Erythroblast (primary cell): ENCODE results near the gene HDAC10.

Experiments used
- GATA1 ChIP-seq: IDR thresholded peaks from 2 replicates; pipeline ENCODE4 v1.6.1; 2011; ENCODE audit warnings: low read depth, mild to moderate bottlenecking, control low read depth, low read length, moderate library complexity
- POLR2A ChIP-seq: IDR thresholded peaks from 2 replicates; pipeline ENCODE4 v1.6.1; 2011; ENCODE audit warnings: mild to moderate bottlenecking, low read length

- TF ChIP-seq POLR2A (no peak), GATA1 (no peak)
Measured at GRCh38 chr22:50196256-50196655, 54.8 kb downstream of the HDAC10 start.
